GM12874 (cell line): ENCODE data around the gene CLNK.
A peak's percentile ranks its signal among the peaks of the same experiment; 100 is the strongest.

Experiments used
- CTCF ChIP-seq: IDR thresholded peaks from 2 replicates; pipeline ENCODE4 v1.5.1; 2011; ENCODE audit warnings: low read depth, mild to moderate bottlenecking, control low read depth, low read length, moderate library complexity; ENCODE audit not compliant: insufficient read depth

The CLNK gene

GRCh38 chr4:10587697-10588096, 96.9 kb downstream of the CLNK start:
- TF ChIP-seq CTCF: no peak

DNA sequence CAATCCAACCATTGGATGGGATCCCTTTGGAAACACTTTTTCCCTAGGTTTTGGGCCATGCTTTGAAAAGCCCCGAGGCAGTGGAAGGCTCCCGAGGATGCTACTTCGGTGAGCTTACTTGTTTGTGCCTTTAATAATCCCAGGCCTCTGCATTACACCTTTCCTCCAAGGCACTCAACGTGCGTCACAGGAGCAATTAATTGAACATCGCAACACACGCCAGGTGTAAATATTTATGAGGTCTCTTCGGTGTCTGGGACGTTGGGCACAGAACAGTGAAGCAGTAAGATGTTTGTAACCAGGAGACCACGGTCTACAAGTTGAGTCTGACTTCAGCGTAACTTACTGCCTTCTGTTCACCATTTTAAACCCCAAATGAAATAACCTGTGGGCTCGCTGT, 97.3 kb downstream of the CLNK start:
- no peak for TF ChIP-seq CTCF

GRCh38 chr4:10584042-10584441, 100.5 kb downstream of the CLNK start:
- no peak for TF ChIP-seq CTCF

DNA sequence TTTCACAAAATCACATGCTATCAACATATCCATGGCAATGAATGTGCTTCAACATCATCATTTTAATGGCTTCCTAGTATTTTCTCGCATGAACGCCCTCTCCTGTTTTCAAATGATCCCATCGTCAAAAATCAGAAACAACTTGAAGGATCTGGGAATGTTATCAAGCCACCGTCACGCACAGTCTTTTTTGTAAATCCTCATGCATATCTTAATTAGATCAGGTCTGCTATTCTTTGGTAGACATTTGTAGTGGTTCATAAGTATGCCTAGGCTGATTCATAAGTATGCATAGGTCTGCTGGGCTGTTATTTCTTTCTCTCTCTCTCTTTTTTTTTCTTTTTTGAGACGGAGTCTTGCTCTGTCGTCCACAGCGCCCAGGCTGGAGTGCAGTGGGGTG, 101.6 kb downstream of the CLNK start:
- TF ChIP-seq CTCF: no peak

GRCh38 chr4:10582059-10582686, 102.4 kb downstream of the CLNK start:
- peak; percentile 70 for TF ChIP-seq CTCF

- TF ChIP-seq CTCF: no peak
Measured at GRCh38 chr4:10581022-10581421, 103.5 kb downstream of the CLNK start.

DNA sequence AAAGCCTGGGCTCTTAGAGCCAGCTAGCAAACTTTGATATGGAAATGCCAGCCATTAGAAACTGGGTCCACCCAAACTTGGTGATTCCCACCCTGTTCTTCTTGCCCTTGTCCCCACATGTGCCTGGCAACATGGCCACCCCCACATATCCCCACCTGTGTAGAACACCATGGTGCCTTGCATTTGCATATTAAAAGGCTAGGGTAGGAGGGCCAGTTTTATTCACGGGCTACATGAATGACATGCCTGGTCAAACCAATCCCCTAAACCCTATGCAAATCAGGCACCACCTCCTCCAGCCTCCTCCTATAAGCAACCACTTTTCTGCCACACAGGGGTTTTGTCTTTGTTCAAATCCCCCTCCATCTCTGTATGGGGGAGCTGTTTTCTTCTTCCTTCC, 104.9 kb downstream of the CLNK start:
- TF ChIP-seq CTCF: no peak
